ENCODE data around the gene ZNF33B.
"Not testable (repeated sequence)": the region's sequence is repeated elsewhere in the genome, so short reads cannot be mapped to it uniquely, and the experiment has no call there.

Gene ZNF33B

GRCh38 chr10:42638055-42638820 lies at the start of gene ZNF33B:
Gene ZNF33B, minus strand, starts transcription at chr10:42638570. Its CDS starts 1,642 bp downstream, at chr10:42636928.
- peak; percentile 84 to 92 for DNase-seq (ENCODE audit: extremely low read depth in 1 of 2, low read depth in 1 of 2)

GRCh38 chr10:42684517-42684916 lies 46.1 kb upstream of the ZNF33B start:
- no peak for DNase-seq (ENCODE audit: extremely low read depth in 1 of 2, low read depth in 1 of 2)

GRCh38 chr10:42680267-42680666 lies 41.9 kb upstream of the ZNF33B start:
- DNase-seq (ENCODE audit: extremely low read depth in 1 of 2, low read depth in 1 of 2) = no peak

- DNase-seq (ENCODE audit: extremely low read depth in 1 of 2, low read depth in 1 of 2) = not testable (repeated sequence)
Measured at GRCh38 chr10:42665181-42665979, 27.0 kb upstream of the ZNF33B start.

- no peak for DNase-seq (ENCODE audit: extremely low read depth in 1 of 2, low read depth in 1 of 2)
Measured at GRCh38 chr10:42654419-42654818, 16.0 kb upstream of the ZNF33B start.

GRCh38 chr10:42652858-42653257 lies 14.5 kb upstream of the ZNF33B start:
- no peak for DNase-seq (ENCODE audit: extremely low read depth in 1 of 2, low read depth in 1 of 2)

- DNase-seq (ENCODE audit: extremely low read depth in 1 of 2, low read depth in 1 of 2) = no peak
Measured at GRCh38 chr10:42650374-42650773, 12.0 kb upstream of the ZNF33B start.

GRCh38 chr10:42648512-42648911 lies 10.1 kb upstream of the ZNF33B start:
- no peak for DNase-seq (ENCODE audit: extremely low read depth in 1 of 2, low read depth in 1 of 2)

GRCh38 chr10:42646687-42647640 lies 8.6 kb upstream of the ZNF33B start:
- DNase-seq (ENCODE audit: extremely low read depth in 1 of 2, low read depth in 1 of 2) = no peak

GRCh38 chr10:42646214-42646613 lies 7.8 kb upstream of the ZNF33B start:
- no peak for DNase-seq (ENCODE audit: extremely low read depth in 1 of 2, low read depth in 1 of 2)

GRCh38 chr10:42645516-42645915 lies 7.1 kb upstream of the ZNF33B start:
- DNase-seq (ENCODE audit: extremely low read depth in 1 of 2, low read depth in 1 of 2) = no peak

- DNase-seq (ENCODE audit: extremely low read depth in 1 of 2, low read depth in 1 of 2) = no peak
Measured at GRCh38 chr10:42645103-42645502, 6.7 kb upstream of the ZNF33B start.

- no peak for DNase-seq (ENCODE audit: extremely low read depth in 1 of 2, low read depth in 1 of 2)
Measured at GRCh38 chr10:42640610-42641229, 2.4 kb upstream of the ZNF33B start.

- DNase-seq (ENCODE audit: extremely low read depth in 1 of 2, low read depth in 1 of 2) = peak in 1 of 2 donors; percentile 6
Measured at GRCh38 chr10:42638821-42639270, 476 bp upstream of the ZNF33B start.

GRCh38 chr10:42637648-42638054 lies 719 bp downstream of the ZNF33B start:
- DNase-seq (ENCODE audit: extremely low read depth in 1 of 2, low read depth in 1 of 2) = no peak

GRCh38 chr10:42637142-42637541 lies 1.2 kb downstream of the ZNF33B start:
- DNase-seq (ENCODE audit: extremely low read depth in 1 of 2, low read depth in 1 of 2) = no peak

- DNase-seq (ENCODE audit: extremely low read depth in 1 of 2, low read depth in 1 of 2) = no peak
Measured at GRCh38 chr10:42635098-42635497, 3.3 kb downstream of the ZNF33B start.

- DNase-seq (ENCODE audit: extremely low read depth in 1 of 2, low read depth in 1 of 2) = no peak
Measured at GRCh38 chr10:42632564-42632963, 5.8 kb downstream of the ZNF33B start.

GRCh38 chr10:42630537-42631134 lies 7.7 kb downstream of the ZNF33B start:
- no peak for DNase-seq (ENCODE audit: extremely low read depth in 1 of 2, low read depth in 1 of 2)

- DNase-seq (ENCODE audit: extremely low read depth in 1 of 2, low read depth in 1 of 2) = no peak
Measured at GRCh38 chr10:42623929-42624328, 14.4 kb downstream of the ZNF33B start.
